HepG2 (cell line): ENCODE measurements around the gene USP36. TPM values are rescaled to one million over a fixed set of nuclear protein-coding genes. Genes with fewer than 3 reads are reported as not detected.

Experiments used
- ATM ChIP-seq: fragments of 450-650 bp; IDR thresholded peaks from 2 replicates; pipeline ENCODE4 v1.7.1; 2017; ENCODE audit warnings: mild to moderate bottlenecking, borderline replicate concordance
- CHD4 ChIP-seq: fragments of 200-600 bp; sonication (generic); IDR thresholded peaks from 2 replicates; pipeline ENCODE4 v1.7.0; 2017; ENCODE audit warnings: mild to moderate bottlenecking, low read length, borderline replicate concordance
- ETV6 ChIP-seq: sonication (generic); formaldehyde crosslinking; conservative IDR thresholded peaks from 2 replicates; pipeline ENCODE4 v1.4.0; 2020; ENCODE audit warnings: missing genetic modification reagents
- TARDBP ChIP-seq: sonication (generic); formaldehyde crosslinking; IDR thresholded peaks from 2 replicates; pipeline ENCODE4 v1.8.0; 2022; ENCODE audit warnings: mild to moderate bottlenecking, missing genetic modification reagents
- TOPORS ChIP-seq: sonication (generic); formaldehyde crosslinking; IDR thresholded peaks from 2 replicates; pipeline ENCODE4 v1.8.0; 2023; ENCODE audit warnings: mild to moderate bottlenecking, missing genetic modification reagents
- ZNF354B ChIP-seq: sonication (generic); formaldehyde crosslinking; IDR thresholded peaks from 2 replicates; pipeline ENCODE4 v1.8.0; 2022; ENCODE audit warnings: mild to moderate bottlenecking, missing genetic modification reagents
- ZNF605 ChIP-seq: sonication (generic); formaldehyde crosslinking; IDR thresholded peaks from 2 replicates; pipeline ENCODE4 v1.8.0; 2022; ENCODE audit warnings: mild to moderate bottlenecking, missing genetic modification reagents
- ZNF619 ChIP-seq: sonication (generic); formaldehyde crosslinking; IDR thresholded peaks from 2 replicates; pipeline ENCODE4 v1.4.0; 2020; ENCODE audit warnings: mild to moderate bottlenecking, missing genetic modification reagents
- ZNF672 ChIP-seq: sonication (generic); formaldehyde crosslinking; IDR thresholded peaks from 2 replicates; pipeline ENCODE4 v1.8.1; 2022; ENCODE audit warnings: missing genetic modification reagents
- ZNF720 ChIP-seq: sonication (generic); formaldehyde crosslinking; IDR thresholded peaks from 2 replicates; pipeline ENCODE4 v1.4.0; 2020; ENCODE audit warnings: missing genetic modification reagents
- ZNF883 ChIP-seq: sonication (generic); formaldehyde crosslinking; IDR thresholded peaks from 2 replicates; pipeline ENCODE4 v1.5.1; 2020; ENCODE audit warnings: mild to moderate bottlenecking, missing genetic modification reagents; ENCODE audit errors: not compliant biosample characterization
- ZSCAN29 ChIP-seq: sonication (generic); formaldehyde crosslinking; conservative IDR thresholded peaks from 2 replicates; pipeline ENCODE4 v1.4.0; 2020; ENCODE audit warnings: mild to moderate bottlenecking, missing genetic modification reagents
- polyA plus RNA-seq, 8 experiments: library from polyadenylated mRNA; depleted of rRNA in 3 of 8; stranded (reverse) in 7 of 8; unstranded in 1 of 8; fragments of >200 nt; fragmentation: Illumina TruSeq in 4 of 8; extraction: Trizol in 4 of 8; gene quantifications; 2 replicates each; pipeline versions ENCODE4 v1.2.1 to v1.2.3, GENCODE V29; 2011 to 2016; ENCODE audit warnings: low read depth in 4 of 8, missing spikeins in 1 of 8, mixed read lengths in 1 of 8; ENCODE audit not compliant: insufficient read depth in 1 of 8
- total RNA-seq, 5 experiments: library from RNA; depleted of rRNA; stranded (reverse); fragments of >200 nt; fragmentation: Illumina TruSeq; extraction: Trizol; gene quantifications; 2 replicates each; pipeline ENCODE4 v1.2.3, GENCODE V29; 2016; ENCODE audit warnings: low read depth in 1 of 5
- TF ChIP-seq, protein P1 (sequence below): sonication (generic); formaldehyde crosslinking; IDR thresholded peaks from 2 replicates; pipeline ENCODE4 v1.5.1; 2020; ENCODE audit warnings: mild to moderate bottlenecking, missing genetic modification reagents, borderline replicate concordance
- TF ChIP-seq, protein P2 (sequence below): sonication (generic); formaldehyde crosslinking; IDR thresholded peaks from 2 replicates; pipeline ENCODE4 v1.4.0; 2020; ENCODE audit warnings: missing genetic modification reagents
- TF ChIP-seq, protein P3 (sequence below): sonication (generic); formaldehyde crosslinking; IDR thresholded peaks from 2 replicates; pipeline ENCODE4 v1.4.0; 2020; ENCODE audit warnings: mild to moderate bottlenecking, missing genetic modification reagents
- TF ChIP-seq, protein P4 (sequence below): sonication (generic); formaldehyde crosslinking; IDR thresholded peaks from 2 replicates; pipeline ENCODE4 v1.4.0; 2020; ENCODE audit warnings: mild to moderate bottlenecking, missing genetic modification reagents, borderline replicate concordance
- TF ChIP-seq, protein P5 (sequence below): sonication (generic); formaldehyde crosslinking; conservative IDR thresholded peaks from 2 replicates; pipeline ENCODE4 v1.4.0; 2020; ENCODE audit warnings: missing genetic modification reagents

USP36 gene
- total and polyA plus RNA-seq, 2 of the 13 experiments (the other 11 are each of a cell fraction or from before 2014, with no cell fraction given): 29.6 to 45.9 TPM

DNA sequence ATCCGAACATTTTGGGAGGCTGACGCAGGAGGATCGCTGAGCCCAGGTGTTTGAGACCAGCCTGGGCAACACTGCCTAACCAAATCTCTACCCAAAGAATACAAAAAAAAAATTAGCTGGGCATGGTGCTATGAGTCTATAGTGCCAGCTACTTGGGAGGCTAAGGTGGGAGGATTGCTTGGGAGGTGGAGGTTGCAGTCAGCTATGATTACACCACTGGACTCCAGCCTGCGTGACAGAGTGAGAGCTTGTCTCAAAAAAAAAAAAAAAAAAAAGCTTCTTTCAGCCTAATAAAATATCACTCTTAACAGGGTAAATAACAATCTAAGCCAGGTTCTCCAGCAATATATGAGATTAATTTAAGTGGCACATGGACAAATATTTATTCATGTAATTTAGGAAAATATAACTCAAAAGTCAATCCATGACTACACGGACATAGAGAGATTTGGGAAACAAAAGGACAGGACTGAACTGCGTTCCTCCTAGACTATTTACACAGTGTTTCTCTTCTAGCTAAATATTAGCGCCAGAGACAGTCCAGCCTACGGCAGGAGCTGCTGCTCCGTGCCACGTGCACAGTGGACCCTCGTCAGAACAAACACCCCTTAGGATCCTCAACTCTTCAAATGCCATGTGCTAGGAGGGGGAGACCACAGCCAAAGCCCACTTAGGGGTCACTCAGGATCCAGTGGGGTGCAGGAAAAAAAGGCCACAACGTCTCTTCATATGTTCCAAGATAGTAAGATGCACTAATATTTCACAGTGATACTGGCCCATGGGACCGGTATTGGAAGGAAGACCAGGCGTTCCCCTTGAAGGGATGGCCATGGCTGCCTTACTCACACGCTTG is 8.7 kb downstream of the USP36 start (continued):
- TF ChIP-seq, protein P1, sequence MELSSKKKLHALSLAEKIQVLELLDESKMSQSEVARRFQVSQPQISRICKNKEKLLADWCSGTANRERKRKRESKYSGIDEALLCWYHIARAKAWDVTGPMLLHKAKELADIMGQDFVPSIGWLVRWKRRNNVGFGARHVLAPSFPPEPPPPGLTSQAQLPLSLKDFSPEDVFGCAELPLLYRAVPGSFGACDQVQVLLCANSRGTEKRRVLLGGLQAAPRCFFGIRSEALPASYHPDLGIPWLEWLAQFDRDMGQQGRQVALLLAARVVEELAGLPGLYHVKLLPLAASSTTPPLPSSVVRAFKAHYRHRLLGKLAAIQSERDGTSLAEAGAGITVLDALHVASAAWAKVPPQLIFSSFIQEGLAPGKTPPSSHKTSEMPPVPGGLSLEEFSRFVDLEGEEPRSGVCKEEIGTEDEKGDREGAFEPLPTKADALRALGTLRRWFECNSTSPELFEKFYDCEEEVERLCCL: no peak
- TF ChIP-seq ATM: no peak
- peak; percentile 38; the same call in 1 of the 2 replicates for TF ChIP-seq TARDBP (CRISPR knock-in tag)
- TF ChIP-seq ZNF672: no peak
- peak; percentile 87 for TF ChIP-seq ZNF605 (CRISPR knock-in tag)
- no peak for TF ChIP-seq ZNF354B
- TF ChIP-seq, protein P2, sequence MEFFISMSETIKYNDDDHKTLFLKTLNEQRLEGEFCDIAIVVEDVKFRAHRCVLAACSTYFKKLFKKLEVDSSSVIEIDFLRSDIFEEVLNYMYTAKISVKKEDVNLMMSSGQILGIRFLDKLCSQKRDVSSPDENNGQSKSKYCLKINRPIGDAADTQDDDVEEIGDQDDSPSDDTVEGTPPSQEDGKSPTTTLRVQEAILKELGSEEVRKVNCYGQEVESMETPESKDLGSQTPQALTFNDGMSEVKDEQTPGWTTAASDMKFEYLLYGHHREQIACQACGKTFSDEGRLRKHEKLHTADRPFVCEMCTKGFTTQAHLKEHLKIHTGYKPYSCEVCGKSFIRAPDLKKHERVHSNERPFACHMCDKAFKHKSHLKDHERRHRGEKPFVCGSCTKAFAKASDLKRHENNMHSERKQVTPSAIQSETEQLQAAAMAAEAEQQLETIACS: no peak
- no peak for TF ChIP-seq ETV6 (CRISPR knock-in tag)
- TF ChIP-seq CHD4: 0 out of 2 replicates have a peak, but pooled peaks have one; percentile 16
- TF ChIP-seq, protein P3, sequence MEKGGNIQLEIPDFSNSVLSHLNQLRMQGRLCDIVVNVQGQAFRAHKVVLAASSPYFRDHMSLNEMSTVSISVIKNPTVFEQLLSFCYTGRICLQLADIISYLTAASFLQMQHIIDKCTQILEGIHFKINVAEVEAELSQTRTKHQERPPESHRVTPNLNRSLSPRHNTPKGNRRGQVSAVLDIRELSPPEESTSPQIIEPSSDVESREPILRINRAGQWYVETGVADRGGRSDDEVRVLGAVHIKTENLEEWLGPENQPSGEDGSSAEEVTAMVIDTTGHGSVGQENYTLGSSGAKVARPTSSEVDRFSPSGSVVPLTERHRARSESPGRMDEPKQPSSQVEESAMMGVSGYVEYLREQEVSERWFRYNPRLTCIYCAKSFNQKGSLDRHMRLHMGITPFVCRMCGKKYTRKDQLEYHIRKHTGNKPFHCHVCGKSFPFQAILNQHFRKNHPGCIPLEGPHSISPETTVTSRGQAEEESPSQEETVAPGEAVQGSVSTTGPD (CRISPR knock-in tag): no peak
- TF ChIP-seq ZNF720 (CRISPR knock-in tag): no peak
- TF ChIP-seq ZNF619 (CRISPR knock-in tag): no peak; the same call in 1 of the 2 replicates
- TF ChIP-seq ZNF883 (CRISPR knock-in tag): peak; percentile 87
- TF ChIP-seq, protein P4, sequence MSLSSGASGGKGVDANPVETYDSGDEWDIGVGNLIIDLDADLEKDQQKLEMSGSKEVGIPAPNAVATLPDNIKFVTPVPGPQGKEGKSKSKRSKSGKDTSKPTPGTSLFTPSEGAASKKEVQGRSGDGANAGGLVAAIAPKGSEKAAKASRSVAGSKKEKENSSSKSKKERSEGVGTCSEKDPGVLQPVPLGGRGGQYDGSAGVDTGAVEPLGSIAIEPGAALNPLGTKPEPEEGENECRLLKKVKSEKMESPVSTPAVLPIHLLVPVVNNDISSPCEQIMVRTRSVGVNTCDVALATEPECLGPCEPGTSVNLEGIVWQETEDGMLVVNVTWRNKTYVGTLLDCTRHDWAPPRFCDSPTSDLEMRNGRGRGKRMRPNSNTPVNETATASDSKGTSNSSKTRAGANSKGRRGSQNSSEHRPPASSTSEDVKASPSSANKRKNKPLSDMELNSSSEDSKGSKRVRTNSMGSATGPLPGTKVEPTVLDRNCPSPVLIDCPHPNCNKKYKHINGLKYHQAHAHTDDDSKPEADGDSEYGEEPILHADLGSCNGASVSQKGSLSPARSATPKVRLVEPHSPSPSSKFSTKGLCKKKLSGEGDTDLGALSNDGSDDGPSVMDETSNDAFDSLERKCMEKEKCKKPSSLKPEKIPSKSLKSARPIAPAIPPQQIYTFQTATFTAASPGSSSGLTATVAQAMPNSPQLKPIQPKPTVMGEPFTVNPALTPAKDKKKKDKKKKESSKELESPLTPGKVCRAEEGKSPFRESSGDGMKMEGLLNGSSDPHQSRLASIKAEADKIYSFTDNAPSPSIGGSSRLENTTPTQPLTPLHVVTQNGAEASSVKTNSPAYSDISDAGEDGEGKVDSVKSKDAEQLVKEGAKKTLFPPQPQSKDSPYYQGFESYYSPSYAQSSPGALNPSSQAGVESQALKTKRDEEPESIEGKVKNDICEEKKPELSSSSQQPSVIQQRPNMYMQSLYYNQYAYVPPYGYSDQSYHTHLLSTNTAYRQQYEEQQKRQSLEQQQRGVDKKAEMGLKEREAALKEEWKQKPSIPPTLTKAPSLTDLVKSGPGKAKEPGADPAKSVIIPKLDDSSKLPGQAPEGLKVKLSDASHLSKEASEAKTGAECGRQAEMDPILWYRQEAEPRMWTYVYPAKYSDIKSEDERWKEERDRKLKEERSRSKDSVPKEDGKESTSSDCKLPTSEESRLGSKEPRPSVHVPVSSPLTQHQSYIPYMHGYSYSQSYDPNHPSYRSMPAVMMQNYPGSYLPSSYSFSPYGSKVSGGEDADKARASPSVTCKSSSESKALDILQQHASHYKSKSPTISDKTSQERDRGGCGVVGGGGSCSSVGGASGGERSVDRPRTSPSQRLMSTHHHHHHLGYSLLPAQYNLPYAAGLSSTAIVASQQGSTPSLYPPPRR (CRISPR knock-in tag): no peak; the same call in 1 of the 2 replicates
- TF ChIP-seq ZSCAN29 (CRISPR knock-in tag): peak; percentile 53; the same call in 1 of the 2 replicates
- TF ChIP-seq, protein P5, sequence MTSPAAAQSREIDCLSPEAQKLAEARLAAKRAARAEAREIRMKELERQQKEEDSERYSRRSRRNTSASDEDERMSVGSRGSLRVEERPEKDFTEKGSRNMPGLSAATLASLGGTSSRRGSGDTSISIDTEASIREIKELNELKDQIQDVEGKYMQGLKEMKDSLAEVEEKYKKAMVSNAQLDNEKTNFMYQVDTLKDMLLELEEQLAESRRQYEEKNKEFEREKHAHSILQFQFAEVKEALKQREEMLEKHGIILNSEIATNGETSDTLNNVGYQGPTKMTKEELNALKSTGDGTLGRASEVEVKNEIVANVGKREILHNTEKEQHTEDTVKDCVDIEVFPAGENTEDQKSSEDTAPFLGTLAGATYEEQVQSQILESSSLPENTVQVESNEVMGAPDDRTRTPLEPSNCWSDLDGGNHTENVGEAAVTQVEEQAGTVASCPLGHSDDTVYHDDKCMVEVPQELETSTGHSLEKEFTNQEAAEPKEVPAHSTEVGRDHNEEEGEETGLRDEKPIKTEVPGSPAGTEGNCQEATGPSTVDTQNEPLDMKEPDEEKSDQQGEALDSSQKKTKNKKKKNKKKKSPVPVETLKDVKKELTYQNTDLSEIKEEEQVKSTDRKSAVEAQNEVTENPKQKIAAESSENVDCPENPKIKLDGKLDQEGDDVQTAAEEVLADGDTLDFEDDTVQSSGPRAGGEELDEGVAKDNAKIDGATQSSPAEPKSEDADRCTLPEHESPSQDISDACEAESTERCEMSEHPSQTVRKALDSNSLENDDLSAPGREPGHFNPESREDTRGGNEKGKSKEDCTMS: no peak
- no peak for TF ChIP-seq TOPORS (CRISPR knock-in tag)
